HepG2 (cell line): ENCODE measurements around the gene CALML6. TPM values are rescaled to one million over a fixed set of nuclear protein-coding genes. Genes with fewer than 3 reads are reported as not detected.

Experiments
- HNF1B ChIP-seq: sonication (generic); formaldehyde crosslinking; IDR thresholded peaks from 2 replicates; pipeline ENCODE4 v1.5.1; 2020; ENCODE audit warnings: mild to moderate bottlenecking, moderate library complexity, missing genetic modification reagents
- LCORL ChIP-seq, 2 experiments: fragments of 450-650 bp in 1 of 2; sonication (generic) in 1 of 2; formaldehyde crosslinking in 1 of 2; IDR thresholded peaks; 2 replicates each; pipeline versions ENCODE4 v1.5.0 to v1.6.1; 2017 to 2020; ENCODE audit warnings: antibody characterized with exemption in 1 of 2, missing genetic modification reagents in 1 of 2
- MTF1 ChIP-seq: sonication (generic); formaldehyde crosslinking; IDR thresholded peaks from 2 replicates; pipeline ENCODE4 v1.5.0; 2020; ENCODE audit warnings: missing genetic modification reagents
- NR2F2 ChIP-seq: IDR thresholded peaks from 2 replicates; pipeline ENCODE4 v1.6.1; 2012; ENCODE audit warnings: low read depth, inconsistent platforms, borderline replicate concordance
- TBP ChIP-seq: sonication (generic); formaldehyde crosslinking; IDR thresholded peaks from 2 replicates; pipeline ENCODE4 v1.5.0; 2020; ENCODE audit warnings: missing genetic modification reagents
- ZNF34 ChIP-seq: sonication (generic); formaldehyde crosslinking; IDR thresholded peaks from 2 replicates; pipeline ENCODE4 v1.4.0; 2020; ENCODE audit warnings: mild to moderate bottlenecking, missing genetic modification reagents, borderline replicate concordance
- ZNF75D ChIP-seq: sonication (generic); formaldehyde crosslinking; IDR thresholded peaks from 2 replicates; pipeline ENCODE4 v1.8.1; 2023; ENCODE audit warnings: missing genetic modification reagents, mild to moderate bottlenecking, borderline replicate concordance
- ZSCAN30 ChIP-seq: sonication (generic); formaldehyde crosslinking; IDR thresholded peaks from 2 replicates; pipeline ENCODE4 v1.5.0; 2020; ENCODE audit warnings: mild to moderate bottlenecking, missing genetic modification reagents
- ZSCAN5A ChIP-seq: sonication (generic); formaldehyde crosslinking; IDR thresholded peaks from 2 replicates; pipeline ENCODE4 v1.8.0; 2022; ENCODE audit warnings: mild to moderate bottlenecking, missing genetic modification reagents, borderline replicate concordance
- ZZZ3 ChIP-seq: sonication (generic); formaldehyde crosslinking; IDR thresholded peaks from 2 replicates; pipeline ENCODE4 v1.4.0; 2020; ENCODE audit warnings: missing genetic modification reagents, mild to moderate bottlenecking, borderline replicate concordance
- polyA plus RNA-seq, 8 experiments: library from polyadenylated mRNA; depleted of rRNA in 3 of 8; stranded (reverse) in 7 of 8; unstranded in 1 of 8; fragments of >200 nt; fragmentation: Illumina TruSeq in 4 of 8; extraction: Trizol in 4 of 8; gene quantifications; 2 replicates each; pipeline versions ENCODE4 v1.2.1 to v1.2.3, GENCODE V29; 2011 to 2016; ENCODE audit warnings: low read depth in 4 of 8, missing spikeins in 1 of 8, mixed read lengths in 1 of 8; ENCODE audit not compliant: insufficient read depth in 1 of 8
- total RNA-seq, 5 experiments: library from RNA; depleted of rRNA; stranded (reverse); fragments of >200 nt; fragmentation: Illumina TruSeq; extraction: Trizol; gene quantifications; 2 replicates each; pipeline ENCODE4 v1.2.3, GENCODE V29; 2016; ENCODE audit warnings: low read depth in 1 of 5
- TF ChIP-seq, protein P1 (sequence below): sonication (generic); formaldehyde crosslinking; IDR thresholded peaks from 2 replicates; pipeline ENCODE4 v1.5.1; 2020; ENCODE audit warnings: missing genetic modification reagents, mild to moderate bottlenecking, borderline replicate concordance
- TF ChIP-seq, protein P2 (sequence below): sonication (generic); formaldehyde crosslinking; IDR thresholded peaks from 2 replicates; pipeline ENCODE4 v1.4.0; 2020; ENCODE audit warnings: low read depth, missing genetic modification reagents
- TF ChIP-seq, protein P3 (sequence below): sonication (generic); formaldehyde crosslinking; IDR thresholded peaks from 2 replicates; pipeline ENCODE4 v1.9.0; 2021; ENCODE audit warnings: missing genetic modification reagents, borderline replicate concordance
- TF ChIP-seq, protein P4 (sequence below): sonication (generic); formaldehyde crosslinking; conservative IDR thresholded peaks from 2 replicates; pipeline ENCODE4 v1.8.0; 2022; ENCODE audit warnings: low read depth, missing genetic modification reagents

The CALML6 gene
- total and polyA plus RNA-seq, 2 of the 13 experiments (the other 11 are each of a cell fraction or from before 2014, with no cell fraction given) = 0.11 to 0.12 TPM

DNA sequence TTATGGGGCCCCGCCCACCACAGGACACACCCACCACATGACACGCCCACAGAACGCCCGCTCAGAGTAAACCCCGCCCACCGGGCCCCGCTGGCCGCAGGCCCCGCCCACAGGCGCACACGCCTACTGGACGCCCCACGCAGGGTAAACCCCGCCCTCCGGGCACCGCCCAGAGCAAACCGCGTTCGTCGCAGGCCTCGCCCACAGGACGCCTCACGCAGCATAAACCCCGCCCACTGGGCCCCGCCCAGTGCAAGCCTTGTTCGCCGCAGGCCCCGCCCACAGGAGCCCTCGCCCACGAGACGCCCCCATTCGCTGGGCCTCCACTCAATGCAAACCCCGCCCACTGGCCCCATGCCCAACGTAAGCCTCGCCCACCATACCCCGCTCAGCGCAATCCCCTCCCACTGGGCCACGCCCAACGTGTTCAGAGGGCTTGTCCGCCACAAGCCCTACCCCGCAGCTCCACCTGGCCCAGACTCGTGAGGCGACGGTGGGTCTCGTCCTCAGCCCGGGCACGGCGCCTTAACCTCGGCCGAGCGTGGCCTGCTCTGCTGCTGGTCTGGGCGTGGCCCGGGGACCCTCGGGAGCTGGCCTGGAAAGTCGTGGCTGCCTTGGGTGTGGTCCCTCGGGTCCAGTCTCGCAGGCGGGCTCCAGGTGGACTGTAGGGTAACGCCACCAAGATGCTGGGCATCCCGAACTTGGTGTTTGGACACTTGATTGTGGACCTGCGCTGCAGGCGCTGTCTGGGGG, 4.4 kb downstream of the CALML6 start (continued):
- TF ChIP-seq, protein P1, sequence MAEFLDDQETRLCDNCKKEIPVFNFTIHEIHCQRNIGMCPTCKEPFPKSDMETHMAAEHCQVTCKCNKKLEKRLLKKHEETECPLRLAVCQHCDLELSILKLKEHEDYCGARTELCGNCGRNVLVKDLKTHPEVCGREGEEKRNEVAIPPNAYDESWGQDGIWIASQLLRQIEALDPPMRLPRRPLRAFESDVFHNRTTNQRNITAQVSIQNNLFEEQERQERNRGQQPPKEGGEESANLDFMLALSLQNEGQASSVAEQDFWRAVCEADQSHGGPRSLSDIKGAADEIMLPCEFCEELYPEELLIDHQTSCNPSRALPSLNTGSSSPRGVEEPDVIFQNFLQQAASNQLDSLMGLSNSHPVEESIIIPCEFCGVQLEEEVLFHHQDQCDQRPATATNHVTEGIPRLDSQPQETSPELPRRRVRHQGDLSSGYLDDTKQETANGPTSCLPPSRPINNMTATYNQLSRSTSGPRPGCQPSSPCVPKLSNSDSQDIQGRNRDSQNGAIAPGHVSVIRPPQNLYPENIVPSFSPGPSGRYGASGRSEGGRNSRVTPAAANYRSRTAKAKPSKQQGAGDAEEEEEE (CRISPR knock-in tag) = no peak
- TF ChIP-seq ZSCAN5A (CRISPR knock-in tag) = no peak
- no peak for TF ChIP-seq TBP
- no peak for TF ChIP-seq MTF1 (CRISPR knock-in tag)
- TF ChIP-seq, protein P2, sequence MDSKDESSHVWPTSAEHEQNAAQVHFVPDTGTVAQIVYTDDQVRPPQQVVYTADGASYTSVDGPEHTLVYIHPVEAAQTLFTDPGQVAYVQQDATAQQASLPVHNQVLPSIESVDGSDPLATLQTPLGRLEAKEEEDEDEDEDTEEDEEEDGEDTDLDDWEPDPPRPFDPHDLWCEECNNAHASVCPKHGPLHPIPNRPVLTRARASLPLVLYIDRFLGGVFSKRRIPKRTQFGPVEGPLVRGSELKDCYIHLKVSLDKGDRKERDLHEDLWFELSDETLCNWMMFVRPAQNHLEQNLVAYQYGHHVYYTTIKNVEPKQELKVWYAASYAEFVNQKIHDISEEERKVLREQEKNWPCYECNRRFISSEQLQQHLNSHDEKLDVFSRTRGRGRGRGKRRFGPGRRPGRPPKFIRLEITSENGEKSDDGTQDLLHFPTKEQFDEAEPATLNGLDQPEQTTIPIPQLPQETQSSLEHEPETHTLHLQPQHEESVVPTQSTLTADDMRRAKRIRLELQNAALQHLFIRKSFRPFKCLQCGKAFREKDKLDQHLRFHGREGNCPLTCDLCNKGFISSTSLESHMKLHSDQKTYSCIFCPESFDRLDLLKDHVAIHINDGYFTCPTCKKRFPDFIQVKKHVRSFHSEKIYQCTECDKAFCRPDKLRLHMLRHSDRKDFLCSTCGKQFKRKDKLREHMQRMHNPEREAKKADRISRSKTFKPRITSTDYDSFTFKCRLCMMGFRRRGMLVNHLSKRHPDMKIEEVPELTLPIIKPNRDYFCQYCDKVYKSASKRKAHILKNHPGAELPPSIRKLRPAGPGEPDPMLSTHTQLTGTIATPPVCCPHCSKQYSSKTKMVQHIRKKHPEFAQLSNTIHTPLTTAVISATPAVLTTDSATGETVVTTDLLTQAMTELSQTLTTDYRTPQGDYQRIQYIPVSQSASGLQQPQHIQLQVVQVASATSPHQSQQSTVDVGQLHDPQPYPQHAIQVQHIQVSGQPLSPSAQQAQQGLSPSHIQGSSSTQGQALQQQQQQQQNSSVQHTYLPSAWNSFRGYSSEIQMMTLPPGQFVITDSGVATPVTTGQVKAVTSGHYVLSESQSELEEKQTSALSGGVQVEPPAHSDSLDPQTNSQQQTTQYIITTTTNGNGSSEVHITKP = no peak
- TF ChIP-seq, protein P3, sequence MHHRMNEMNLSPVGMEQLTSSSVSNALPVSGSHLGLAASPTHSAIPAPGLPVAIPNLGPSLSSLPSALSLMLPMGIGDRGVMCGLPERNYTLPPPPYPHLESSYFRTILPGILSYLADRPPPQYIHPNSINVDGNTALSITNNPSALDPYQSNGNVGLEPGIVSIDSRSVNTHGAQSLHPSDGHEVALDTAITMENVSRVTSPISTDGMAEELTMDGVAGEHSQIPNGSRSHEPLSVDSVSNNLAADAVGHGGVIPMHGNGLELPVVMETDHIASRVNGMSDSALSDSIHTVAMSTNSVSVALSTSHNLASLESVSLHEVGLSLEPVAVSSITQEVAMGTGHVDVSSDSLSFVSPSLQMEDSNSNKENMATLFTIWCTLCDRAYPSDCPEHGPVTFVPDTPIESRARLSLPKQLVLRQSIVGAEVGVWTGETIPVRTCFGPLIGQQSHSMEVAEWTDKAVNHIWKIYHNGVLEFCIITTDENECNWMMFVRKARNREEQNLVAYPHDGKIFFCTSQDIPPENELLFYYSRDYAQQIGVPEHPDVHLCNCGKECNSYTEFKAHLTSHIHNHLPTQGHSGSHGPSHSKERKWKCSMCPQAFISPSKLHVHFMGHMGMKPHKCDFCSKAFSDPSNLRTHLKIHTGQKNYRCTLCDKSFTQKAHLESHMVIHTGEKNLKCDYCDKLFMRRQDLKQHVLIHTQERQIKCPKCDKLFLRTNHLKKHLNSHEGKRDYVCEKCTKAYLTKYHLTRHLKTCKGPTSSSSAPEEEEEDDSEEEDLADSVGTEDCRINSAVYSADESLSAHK = no peak
- TF ChIP-seq ZNF75D (CRISPR knock-in tag) = no peak
- no peak for TF ChIP-seq NR2F2
- TF ChIP-seq LCORL (IDR thresholded peaks at IDR 0.05) = no peak
- 0 out of 2 replicates have a peak, but pooled peaks have one; percentile 45 for TF ChIP-seq LCORL (CRISPR knock-in tag; IDR thresholded peaks at IDR 0.05)
- no peak for TF ChIP-seq ZZZ3 (CRISPR knock-in tag)
- TF ChIP-seq ZNF34 (CRISPR knock-in tag) = no peak
- TF ChIP-seq ZSCAN30 = no peak
- TF ChIP-seq, protein P4, sequence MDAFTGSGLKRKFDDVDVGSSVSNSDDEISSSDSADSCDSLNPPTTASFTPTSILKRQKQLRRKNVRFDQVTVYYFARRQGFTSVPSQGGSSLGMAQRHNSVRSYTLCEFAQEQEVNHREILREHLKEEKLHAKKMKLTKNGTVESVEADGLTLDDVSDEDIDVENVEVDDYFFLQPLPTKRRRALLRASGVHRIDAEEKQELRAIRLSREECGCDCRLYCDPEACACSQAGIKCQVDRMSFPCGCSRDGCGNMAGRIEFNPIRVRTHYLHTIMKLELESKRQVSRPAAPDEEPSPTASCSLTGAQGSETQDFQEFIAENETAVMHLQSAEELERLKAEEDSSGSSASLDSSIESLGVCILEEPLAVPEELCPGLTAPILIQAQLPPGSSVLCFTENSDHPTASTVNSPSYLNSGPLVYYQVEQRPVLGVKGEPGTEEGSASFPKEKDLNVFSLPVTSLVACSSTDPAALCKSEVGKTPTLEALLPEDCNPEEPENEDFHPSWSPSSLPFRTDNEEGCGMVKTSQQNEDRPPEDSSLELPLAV (CRISPR knock-in tag) = no peak
- TF ChIP-seq HNF1B (CRISPR knock-in tag) = peak; percentile 72
